ENCODE measurements around the gene TLX2. TPM values are rescaled to one million over a fixed set of nuclear protein-coding genes. Genes with fewer than 3 reads are reported as not detected.
A peak's percentile ranks its signal among the peaks of the same experiment; 100 is the strongest.

The TLX2 gene
- polyA plus RNA-seq, 1 donor from 2014 or later, result not detected

DNA sequence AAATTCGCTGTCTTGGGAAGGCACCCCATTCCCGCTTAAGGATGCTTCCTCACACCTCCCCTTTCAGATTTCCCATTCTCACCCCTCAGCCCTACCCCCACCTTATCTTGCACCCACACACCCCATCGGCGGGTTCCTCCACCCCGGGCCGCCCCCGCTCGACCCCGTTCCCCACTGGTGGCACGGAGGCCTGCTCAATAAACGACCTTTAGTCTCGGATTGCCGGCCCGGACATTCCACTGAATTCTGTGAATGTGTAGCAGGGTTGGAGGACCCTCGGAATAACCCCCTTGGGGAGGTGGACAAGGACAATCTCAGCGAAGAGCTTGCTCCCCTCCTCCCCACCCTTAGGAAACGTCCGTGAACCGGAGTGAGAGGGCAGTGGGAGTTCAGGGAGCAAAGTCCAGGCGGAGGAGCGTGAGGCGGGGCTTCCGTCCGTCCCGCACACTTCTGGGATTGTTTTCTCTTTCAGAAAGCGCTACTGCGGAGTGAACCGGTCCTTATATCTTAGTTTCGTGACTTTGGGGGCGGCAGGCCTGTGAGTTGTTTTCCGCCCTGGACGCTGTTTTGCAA is 12.0 kb upstream of the TLX2 start:
- Mint-ChIP-seq H3K4me1 (peaks cover 30 to 31% (median 30%) of the 10 kb centered on the region in 3 donors), H3K4me3 (peak overlapping the region; percentile 72 to 88 (median 84)), H3K36me3 (peaks cover 13% of the 10 kb centered on the region), H3K27me3 (peaks cover 52% of the 10 kb centered on the region), H3K9me3 (peaks cover 0 to under 1% (median 0%) of the 10 kb centered on the region in 3 donors), H3K27ac (peak overlapping the region in 2 of 3 donors; percentile 90 to 95)

DNA sequence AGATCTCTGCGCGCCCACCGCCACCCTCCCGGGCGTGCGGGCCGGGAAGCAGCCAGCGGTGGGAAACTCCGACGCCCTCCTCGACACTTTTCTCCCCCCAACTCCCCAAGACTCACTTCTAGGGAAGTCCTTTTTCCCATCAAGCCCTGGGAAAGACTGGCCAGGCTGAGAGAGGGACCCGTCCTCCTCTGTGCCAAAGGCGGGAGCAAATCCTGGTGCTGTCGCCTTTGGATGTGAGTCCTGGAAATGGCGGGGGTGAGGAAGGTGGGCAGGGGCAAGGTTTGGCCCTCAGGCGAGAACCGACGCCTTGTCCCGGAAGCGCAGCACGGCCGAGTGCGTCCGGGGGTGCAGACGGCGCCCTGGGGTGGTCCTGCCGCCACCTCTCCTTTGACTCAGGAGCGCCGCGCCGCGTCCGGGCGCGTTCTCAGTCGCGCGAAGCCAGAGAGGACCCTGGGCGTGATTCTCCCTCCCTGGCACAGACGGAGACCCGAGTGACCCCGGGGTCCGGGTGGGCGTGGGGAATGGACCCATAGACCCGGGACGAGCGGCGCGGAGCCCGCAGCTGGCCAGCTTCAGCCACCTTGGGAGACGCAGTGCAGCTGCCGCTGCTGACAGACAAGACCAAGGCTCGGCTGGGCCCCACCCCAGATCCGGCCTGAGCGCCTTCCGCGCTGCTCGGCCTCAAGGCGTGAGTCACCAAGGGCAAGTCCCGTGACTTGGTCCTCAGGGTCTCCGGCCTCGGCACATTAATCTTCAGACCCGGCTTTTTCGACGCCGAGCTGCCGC is 11.3 kb upstream of the TLX2 start:
- peak overlapping the region; percentile 39 to 95 (median 90) for H3K27ac Mint-ChIP-seq
- peaks cover 52% of the 10 kb centered on the region for H3K27me3 Mint-ChIP-seq

DNA sequence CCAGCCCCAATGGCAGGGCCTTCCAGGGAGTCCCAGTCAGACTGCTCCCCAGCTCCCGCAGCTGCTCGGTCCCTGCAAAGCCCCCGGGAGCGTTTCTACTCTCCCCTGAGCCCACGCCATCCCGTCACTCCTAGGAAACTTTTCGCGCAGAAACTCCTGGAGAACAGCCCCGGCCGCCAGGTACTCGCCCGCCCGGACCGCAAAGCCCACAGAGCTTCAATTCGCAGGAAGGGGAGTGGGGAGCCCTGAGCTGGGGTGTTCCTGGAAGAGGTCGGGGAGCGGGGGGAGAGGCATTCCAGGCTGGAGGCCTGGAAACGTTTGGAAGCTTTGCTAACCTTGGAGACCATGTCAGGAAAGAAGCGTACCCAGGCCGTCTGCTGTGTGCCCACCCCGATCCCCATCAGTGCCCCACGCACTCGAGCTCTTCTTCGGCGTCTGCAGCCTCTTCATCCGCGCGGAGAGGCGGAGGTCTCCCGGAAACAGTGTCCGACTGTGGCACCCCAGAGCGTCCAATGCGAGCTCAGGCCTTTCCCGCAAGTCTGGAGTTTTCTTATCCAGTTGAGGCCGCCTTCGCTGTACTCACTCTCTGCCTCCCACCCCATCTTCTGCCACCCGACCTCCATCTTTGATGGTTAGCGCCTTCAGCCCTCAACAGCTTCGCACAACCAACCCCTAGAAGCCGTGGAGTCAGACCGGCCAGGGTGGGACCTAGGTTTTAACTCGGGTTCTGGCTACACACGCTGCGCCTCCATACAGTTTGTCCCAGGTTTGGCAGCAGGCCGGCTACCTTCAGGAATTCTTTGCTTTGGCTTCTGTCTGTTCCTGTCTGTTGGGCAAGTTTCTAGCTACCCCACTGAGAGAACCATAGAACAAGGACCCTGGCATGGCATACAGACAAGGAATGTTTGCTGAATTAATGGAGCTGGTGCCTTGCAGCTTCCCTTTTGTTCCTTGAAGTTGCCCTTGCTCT is 10.5 kb upstream of the TLX2 start:
- peaks cover 14% of the 10 kb centered on the region for H3K36me3 Mint-ChIP-seq
- H3K4me3 Mint-ChIP-seq, result peak overlapping the region; percentile 72 to 88 (median 84)
- H3K27ac Mint-ChIP-seq, result peak overlapping the region in 2 of 3 donors; percentile 39 to 90
- peaks cover 44% of the 10 kb centered on the region for H3K27me3 Mint-ChIP-seq
- peaks cover 0 to 3% (median 0%) of the 10 kb centered on the region in 3 donors for H3K9me3 Mint-ChIP-seq
- peaks cover 31 to 35% (median 32%) of the 10 kb centered on the region in 3 donors for H3K4me1 Mint-ChIP-seq

More for the DNA sequence above, 11.3 kb upstream of the TLX2 start:
- H3K4me3 Mint-ChIP-seq, result peak overlapping the region; percentile 72 to 88 (median 84)
- peaks cover 14% of the 10 kb centered on the region for H3K36me3 Mint-ChIP-seq
- H3K4me1 Mint-ChIP-seq, result peaks cover 29 to 35% (median 32%) of the 10 kb centered on the region in 3 donors
- peaks cover 0 to 3% (median 0%) of the 10 kb centered on the region in 3 donors for H3K9me3 Mint-ChIP-seq

- peak overlapping the region in 2 of 3 donors; percentile 12 to 56 for H3K27ac Mint-ChIP-seq
- H3K4me1 Mint-ChIP-seq, result peaks cover 27 to 32% (median 27%) of the 10 kb centered on the region in 3 donors
- peaks cover 14% of the 10 kb centered on the region for H3K36me3 Mint-ChIP-seq
- peak overlapping the region; percentile 44 to 86 (median 83) for H3K4me3 Mint-ChIP-seq
- H3K27me3 Mint-ChIP-seq, result peaks cover 38% of the 10 kb centered on the region
- peaks cover 0 to 3% (median 0%) of the 10 kb centered on the region in 3 donors for H3K9me3 Mint-ChIP-seq
Measured at GRCh38 chr2:74504591-74504990, 9.7 kb upstream of the TLX2 start.

GRCh38 chr2:74505448-74506246 is 8.6 kb upstream of the TLX2 start:
- Mint-ChIP-seq H3K9me3 (peaks cover 0 to 3% (median 0%) of the 10 kb centered on the region in 3 donors), H3K27me3 (peaks cover 33% of the 10 kb centered on the region), H3K4me3 (peak overlapping the region; percentile 44 to 100 (median 92)), H3K27ac (peak overlapping the region in 2 of 3 donors; percentile 56 to 100), H3K4me1 (peaks cover 25 to 32% (median 29%) of the 10 kb centered on the region in 3 donors), H3K36me3 (peaks cover 14% of the 10 kb centered on the region)

DNA sequence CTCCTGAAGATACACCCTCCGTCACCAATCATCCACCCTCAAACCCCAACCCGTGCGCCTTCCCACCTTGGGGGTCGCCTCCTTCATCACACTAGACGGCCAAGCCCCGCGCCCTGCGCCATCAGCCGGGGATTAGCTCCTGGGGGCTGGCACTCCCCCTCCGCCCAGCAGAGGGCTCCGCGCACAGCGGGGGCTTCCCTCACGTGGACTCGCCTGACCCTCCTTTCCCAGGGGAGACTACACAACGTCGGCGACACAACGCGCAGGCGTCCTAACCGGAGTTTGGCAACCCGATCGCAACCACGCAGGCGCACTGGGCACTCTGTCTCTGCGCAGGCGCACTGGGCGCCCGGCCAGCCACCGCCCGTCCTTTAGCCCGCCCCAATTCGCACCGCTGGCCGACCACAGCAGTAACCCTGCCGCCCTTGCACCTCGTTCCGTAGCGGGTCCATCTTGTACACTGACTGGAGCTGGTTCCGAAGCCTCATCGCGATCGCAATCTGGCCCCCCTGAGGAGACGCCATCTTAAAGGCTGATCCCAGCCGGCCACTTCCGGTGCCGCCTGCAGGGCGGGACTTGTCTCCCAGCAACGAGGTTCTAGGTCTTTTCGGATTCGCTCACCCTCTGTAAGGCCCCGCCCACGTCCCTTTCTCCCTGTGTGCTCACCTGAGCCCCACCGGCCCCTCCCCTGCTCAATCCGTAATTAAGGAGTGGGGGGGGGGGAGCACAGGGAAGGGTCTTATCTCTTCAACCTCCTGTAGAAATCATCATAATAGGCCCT is 6.9 kb upstream of the TLX2 start, which contains the start of gene PCGF1:
Gene PCGF1 (minus strand): TSS at position 551 of the 781 bp plus-strand sequence. CDS start 27 bp downstream, at position 524.
- Mint-ChIP-seq H3K9me3 (peaks cover 0 to 3% (median 0%) of the 10 kb centered on the region in 3 donors), H3K36me3 (peaks cover 14% of the 10 kb centered on the region), H3K4me1 (peaks cover 22 to 32% (median 26%) of the 10 kb centered on the region in 3 donors), H3K27ac (peak within 1 kb of the TSS; percentile 98 to 100 (median 100)), H3K4me3 (peak within 1 kb of the TSS; percentile 96 to 100 (median 100)), H3K27me3 (peaks cover 31% of the 10 kb centered on the region)

- Mint-ChIP-seq H3K27ac (peak overlapping the region; percentile 98 to 100 (median 100)), H3K36me3 (peaks cover 16% of the 10 kb centered on the region), H3K9me3 (peaks cover 0 to 3% (median 0%) of the 10 kb centered on the region in 3 donors), H3K4me3 (peak overlapping the region; percentile 96 to 100 (median 100)), H3K4me1 (peaks cover 22 to 32% (median 25%) of the 10 kb centered on the region in 3 donors), H3K27me3 (peaks cover 31% of the 10 kb centered on the region)
Measured at GRCh38 chr2:74507926-74508520, 6.2 kb upstream of the TLX2 start.

GRCh38 chr2:74510272-74510671 is 4.0 kb upstream of the TLX2 start:
- Mint-ChIP-seq H3K4me3 (peak overlapping the region in 1 of 4 donors; percentile 43), H3K27me3 (peaks cover 27% of the 10 kb centered on the region)

GRCh38 chr2:74511104-74511989 is 2.9 kb upstream of the TLX2 start:
- Mint-ChIP-seq H3K9me3 (peaks cover 0 to 3% (median 0%) of the 10 kb centered on the region in 3 donors), H3K27me3 (peaks cover 34% of the 10 kb centered on the region), H3K27ac (peak overlapping the region in 1 of 3 donors; percentile 66), H3K4me3 (peak overlapping the region in 1 of 4 donors; percentile 60), H3K36me3 (peaks cover 5% of the 10 kb centered on the region), H3K4me1 (peaks cover 19 to 27% (median 24%) of the 10 kb centered on the region in 3 donors)

More at GRCh38 chr2:74510272-74510671, 4.0 kb upstream of the TLX2 start:
- Mint-ChIP-seq H3K36me3 (peaks cover 7% of the 10 kb centered on the region), H3K9me3 (peaks cover 0 to 3% (median 0%) of the 10 kb centered on the region in 3 donors), H3K4me1 (peaks cover 18 to 22% (median 21%) of the 10 kb centered on the region in 3 donors), H3K27ac (peak overlapping the region in 2 of 3 donors; percentile 8 to 20)

- H3K27ac Mint-ChIP-seq, result peak overlapping the region in 1 of 3 donors; percentile 66
- H3K9me3 Mint-ChIP-seq, result no peaks in the 10 kb centered on the region
- peaks cover 17 to 20% (median 19%) of the 10 kb centered on the region in 3 donors for H3K4me1 Mint-ChIP-seq
- peak overlapping the region in 3 of 4 donors; percentile 23 to 79 (median 60) for H3K4me3 Mint-ChIP-seq
- H3K36me3 Mint-ChIP-seq, result peaks cover 4% of the 10 kb centered on the region
- peaks cover 45% of the 10 kb centered on the region for H3K27me3 Mint-ChIP-seq
Measured at GRCh38 chr2:74512744-74513604, 1.3 kb upstream of the TLX2 start.

Data from IgD-negative memory B cell (primary cell).